K562 (cell line): Measurements from ENCODE around the gene CAST. TPM values are rescaled to one million over a fixed set of nuclear protein-coding genes. Genes with fewer than 3 reads are reported as not detected.

Source experiments
- GATAD2B ChIP-seq: fragments of 450-650 bp; IDR thresholded peaks from 2 replicates; pipeline ENCODE4 v1.6.1; 2017; ENCODE audit warnings: mild to moderate bottlenecking, borderline replicate concordance
- GTF2E2 ChIP-seq: fragments of 200-800 bp; sonication (Bioruptor generic); IDR thresholded peaks from 2 replicates; pipeline ENCODE4 v1.6.1; 2016; ENCODE audit warnings: missing genetic modification characterization, missing compliant biosample characterization
- HNRNPK ChIP-seq: fragments of 200-400 bp; formaldehyde crosslinking; IDR thresholded peaks from one replicate; pipeline ENCODE4 v1.6.1; 2018; ENCODE audit warnings: mild to moderate bottlenecking, low read depth, low read length; ENCODE audit not compliant: poor library complexity, severe bottlenecking
- MTF1 ChIP-seq: fragments of 250-450 bp; sonication (Bioruptor Pico); IDR thresholded peaks from 2 replicates; pipeline ENCODE4 v1.9.0; 2021; ENCODE audit warnings: moderate library complexity, mild to moderate bottlenecking, inconsistent platforms, borderline replicate concordance
- NR1H2 ChIP-seq: sonication (generic); formaldehyde crosslinking; IDR thresholded peaks from 2 replicates; pipeline ENCODE4 v1.4.0; 2020; ENCODE audit warnings: mild to moderate bottlenecking, missing genetic modification reagents
- PHB ChIP-seq: fragments of 250-450 bp; sonication (Bioruptor Pico); IDR thresholded peaks from 2 replicates; pipeline ENCODE4 v1.5.0; 2021
- RBM14 ChIP-seq: fragments of 200-400 bp; formaldehyde crosslinking; IDR thresholded peaks from 2 replicates; pipeline ENCODE4 v1.6.1; 2018; ENCODE audit warnings: low read depth, mild to moderate bottlenecking, low read length, moderate library complexity, borderline replicate concordance; ENCODE audit not compliant: insufficient read depth
- ZFP30 ChIP-seq: fragments of 250-450 bp; sonication (Bioruptor Pico); IDR thresholded peaks from 2 replicates; pipeline ENCODE4 v1.8.0; 2022; ENCODE audit warnings: moderate library complexity, mild to moderate bottlenecking, inconsistent platforms, borderline replicate concordance
- ZNF212 ChIP-seq: fragments of 450-650 bp; formaldehyde crosslinking; IDR thresholded peaks from 2 replicates; pipeline ENCODE4 v1.4.0; 2020; ENCODE audit warnings: mild to moderate bottlenecking
- ZNF232 ChIP-seq: sonication (generic); formaldehyde crosslinking; IDR thresholded peaks from 2 replicates; pipeline ENCODE4 v1.8.0; 2022; ENCODE audit warnings: mild to moderate bottlenecking, missing genetic modification reagents
- ZNF75A ChIP-seq: fragments of 450-650 bp; formaldehyde crosslinking; IDR thresholded peaks from 2 replicates; pipeline ENCODE4 v1.4.0; 2020; ENCODE audit warnings: mild to moderate bottlenecking
- polyA plus RNA-seq, 8 experiments: library from polyadenylated mRNA; depleted of rRNA in 4 of 8; stranded (reverse) in 5 of 8; unstranded in 3 of 8; fragments of >200 nt; fragmentation: Nextera tagmentation in 2 of 8; fragmentation: Illumina TruSeq in 1 of 8; extraction: Ambion mirVana in 2 of 8; extraction: Trizol in 1 of 8; gene quantifications; 2 replicates each; pipeline versions ENCODE4 v1.2.1 to v1.2.3, GENCODE V29; 2011 to 2014; ENCODE audit warnings: inconsistent platforms in 1 of 8, missing spikeins in 1 of 8
- total RNA-seq, 7 experiments: library from RNA; depleted of rRNA in 6 of 7; stranded (reverse); fragments of >200 nt in 6 of 7; fragmentation: Illumina TruSeq in 2 of 7; extraction: Trizol in 2 of 7; gene quantifications; 2 replicates each; pipeline versions ENCODE4 v1.2.1 to v1.2.3, GENCODE V29; 2011 to 2021; ENCODE audit warnings: low replicate concordance in 1 of 7
- TF ChIP-seq, protein P1 (sequence below): fragments of 450-650 bp; formaldehyde crosslinking; IDR thresholded peaks from 2 replicates; pipeline ENCODE4 v1.4.0; 2022; ENCODE audit warnings: mild to moderate bottlenecking, moderate library complexity
- TF ChIP-seq, protein P2 (sequence below), 2 experiments: fragments of 450-650 bp in 1 of 2; sonication (generic) in 1 of 2; formaldehyde crosslinking in 1 of 2; IDR thresholded peaks; 2 replicates each; pipeline versions ENCODE4 v1.7.1 to v1.9.0; 2016 to 2022; ENCODE audit warnings: inconsistent platforms in 1 of 2, mild to moderate bottlenecking in 1 of 2, missing genetic modification reagents in 1 of 2
- TF ChIP-seq, protein P3 (sequence below), 2 experiments: fragments of 150-350 bp in 1 of 2; IDR thresholded peaks; 2 replicates each; pipeline ENCODE4 v1.6.1; 2012 to 2016; ENCODE audit warnings: low read depth in 2 of 2, low read length in 2 of 2, mild to moderate bottlenecking in 1 of 2, moderate library complexity in 1 of 2

CAST gene
- total and polyA plus RNA-seq, 9 of the 15 experiments (the other 6 are each of a cell fraction or from before 2014, with no cell fraction given) = 55.5 to 136 (median 86.1) TPM

DNA sequence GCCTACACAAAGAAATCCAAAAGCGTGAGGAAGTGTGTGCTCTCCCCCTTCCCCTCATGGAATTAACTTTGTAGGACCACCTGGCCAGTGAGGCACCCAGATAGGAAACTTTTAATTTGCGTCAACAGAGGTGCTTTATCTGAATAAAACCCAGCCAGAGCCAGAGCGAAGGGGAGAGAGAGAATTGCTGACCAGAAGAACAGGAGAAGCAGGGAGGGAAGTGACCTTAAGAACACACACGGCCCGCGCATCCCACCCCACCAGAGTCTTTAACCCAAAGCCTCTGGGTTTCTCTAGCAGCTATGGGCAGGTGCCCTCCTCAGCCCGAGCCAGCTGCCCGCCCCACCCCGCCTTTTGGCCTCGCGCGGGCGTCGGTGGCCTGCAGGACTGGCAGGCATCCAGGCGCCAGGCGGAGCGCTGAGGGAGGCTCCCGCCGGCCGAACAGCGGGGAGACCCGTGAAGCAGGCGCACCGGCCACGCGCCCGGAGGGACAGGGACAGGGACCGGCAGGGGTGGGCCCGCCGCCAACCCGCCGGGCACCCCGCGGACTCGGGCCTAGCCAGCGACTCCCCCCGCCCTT, 145.0 kb downstream of the CAST start (continued):
- TF ChIP-seq RBM14 = no peak
- no peak for TF ChIP-seq MTF1 (CRISPR knock-in tag)
- no peak for TF ChIP-seq PHB
- TF ChIP-seq, protein P1, sequence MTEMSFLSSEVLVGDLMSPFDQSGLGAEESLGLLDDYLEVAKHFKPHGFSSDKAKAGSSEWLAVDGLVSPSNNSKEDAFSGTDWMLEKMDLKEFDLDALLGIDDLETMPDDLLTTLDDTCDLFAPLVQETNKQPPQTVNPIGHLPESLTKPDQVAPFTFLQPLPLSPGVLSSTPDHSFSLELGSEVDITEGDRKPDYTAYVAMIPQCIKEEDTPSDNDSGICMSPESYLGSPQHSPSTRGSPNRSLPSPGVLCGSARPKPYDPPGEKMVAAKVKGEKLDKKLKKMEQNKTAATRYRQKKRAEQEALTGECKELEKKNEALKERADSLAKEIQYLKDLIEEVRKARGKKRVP = no peak
- no peak; the same call in 1 of the 2 replicates for TF ChIP-seq ZNF212 (CRISPR knock-in tag)
- TF ChIP-seq, protein P2, sequence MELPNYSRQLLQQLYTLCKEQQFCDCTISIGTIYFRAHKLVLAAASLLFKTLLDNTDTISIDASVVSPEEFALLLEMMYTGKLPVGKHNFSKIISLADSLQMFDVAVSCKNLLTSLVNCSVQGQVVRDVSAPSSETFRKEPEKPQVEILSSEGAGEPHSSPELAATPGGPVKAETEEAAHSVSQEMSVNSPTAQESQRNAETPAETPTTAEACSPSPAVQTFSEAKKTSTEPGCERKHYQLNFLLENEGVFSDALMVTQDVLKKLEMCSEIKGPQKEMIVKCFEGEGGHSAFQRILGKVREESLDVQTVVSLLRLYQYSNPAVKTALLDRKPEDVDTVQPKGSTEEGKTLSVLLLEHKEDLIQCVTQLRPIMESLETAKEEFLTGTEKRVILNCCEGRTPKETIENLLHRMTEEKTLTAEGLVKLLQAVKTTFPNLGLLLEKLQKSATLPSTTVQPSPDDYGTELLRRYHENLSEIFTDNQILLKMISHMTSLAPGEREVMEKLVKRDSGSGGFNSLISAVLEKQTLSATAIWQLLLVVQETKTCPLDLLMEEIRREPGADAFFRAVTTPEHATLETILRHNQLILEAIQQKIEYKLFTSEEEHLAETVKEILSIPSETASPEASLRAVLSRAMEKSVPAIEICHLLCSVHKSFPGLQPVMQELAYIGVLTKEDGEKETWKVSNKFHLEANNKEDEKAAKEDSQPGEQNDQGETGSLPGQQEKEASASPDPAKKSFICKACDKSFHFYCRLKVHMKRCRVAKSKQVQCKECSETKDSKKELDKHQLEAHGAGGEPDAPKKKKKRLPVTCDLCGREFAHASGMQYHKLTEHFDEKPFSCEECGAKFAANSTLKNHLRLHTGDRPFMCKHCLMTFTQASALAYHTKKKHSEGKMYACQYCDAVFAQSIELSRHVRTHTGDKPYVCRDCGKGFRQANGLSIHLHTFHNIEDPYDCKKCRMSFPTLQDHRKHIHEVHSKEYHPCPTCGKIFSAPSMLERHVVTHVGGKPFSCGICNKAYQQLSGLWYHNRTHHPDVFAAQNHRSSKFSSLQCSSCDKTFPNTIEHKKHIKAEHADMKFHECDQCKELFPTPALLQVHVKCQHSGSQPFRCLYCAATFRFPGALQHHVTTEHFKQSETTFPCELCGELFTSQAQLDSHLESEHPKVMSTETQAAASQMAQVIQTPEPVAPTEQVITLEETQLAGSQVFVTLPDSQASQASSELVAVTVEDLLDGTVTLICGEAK (IDR thresholded peaks at IDR 0.05) = 0 out of 2 replicates have a peak, but pooled peaks have one; percentile 1
- TF ChIP-seq, protein P2 (CRISPR knock-in tag; IDR thresholded peaks at IDR 0.05) = no peak
- TF ChIP-seq, protein P3, sequence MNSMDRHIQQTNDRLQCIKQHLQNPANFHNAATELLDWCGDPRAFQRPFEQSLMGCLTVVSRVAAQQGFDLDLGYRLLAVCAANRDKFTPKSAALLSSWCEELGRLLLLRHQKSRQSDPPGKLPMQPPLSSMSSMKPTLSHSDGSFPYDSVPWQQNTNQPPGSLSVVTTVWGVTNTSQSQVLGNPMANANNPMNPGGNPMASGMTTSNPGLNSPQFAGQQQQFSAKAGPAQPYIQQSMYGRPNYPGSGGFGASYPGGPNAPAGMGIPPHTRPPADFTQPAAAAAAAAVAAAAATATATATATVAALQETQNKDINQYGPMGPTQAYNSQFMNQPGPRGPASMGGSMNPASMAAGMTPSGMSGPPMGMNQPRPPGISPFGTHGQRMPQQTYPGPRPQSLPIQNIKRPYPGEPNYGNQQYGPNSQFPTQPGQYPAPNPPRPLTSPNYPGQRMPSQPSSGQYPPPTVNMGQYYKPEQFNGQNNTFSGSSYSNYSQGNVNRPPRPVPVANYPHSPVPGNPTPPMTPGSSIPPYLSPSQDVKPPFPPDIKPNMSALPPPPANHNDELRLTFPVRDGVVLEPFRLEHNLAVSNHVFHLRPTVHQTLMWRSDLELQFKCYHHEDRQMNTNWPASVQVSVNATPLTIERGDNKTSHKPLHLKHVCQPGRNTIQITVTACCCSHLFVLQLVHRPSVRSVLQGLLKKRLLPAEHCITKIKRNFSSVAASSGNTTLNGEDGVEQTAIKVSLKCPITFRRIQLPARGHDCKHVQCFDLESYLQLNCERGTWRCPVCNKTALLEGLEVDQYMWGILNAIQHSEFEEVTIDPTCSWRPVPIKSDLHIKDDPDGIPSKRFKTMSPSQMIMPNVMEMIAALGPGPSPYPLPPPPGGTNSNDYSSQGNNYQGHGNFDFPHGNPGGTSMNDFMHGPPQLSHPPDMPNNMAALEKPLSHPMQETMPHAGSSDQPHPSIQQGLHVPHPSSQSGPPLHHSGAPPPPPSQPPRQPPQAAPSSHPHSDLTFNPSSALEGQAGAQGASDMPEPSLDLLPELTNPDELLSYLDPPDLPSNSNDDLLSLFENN (IDR thresholded peaks at IDR 0.05; ENCODE audit: low read depth in 2 of 2, low read length in 2 of 2) = no peak
- no peak for TF ChIP-seq ZNF75A (CRISPR knock-in tag)
- peak; percentile 57; the same call in 1 of the 2 replicates for TF ChIP-seq GATAD2B
- peak; percentile 78; the same call in 1 of the 2 replicates for TF ChIP-seq ZNF232 (CRISPR knock-in tag)
- TF ChIP-seq ZFP30 (CRISPR knock-in tag) = no peak
- TF ChIP-seq NR1H2 (CRISPR knock-in tag) = no peak
- TF ChIP-seq GTF2E2 (tag) = no peak; the same call in 1 of the 2 replicates
- TF ChIP-seq HNRNPK = no peak
